HPDE6-E6E7 (cell line): ENCODE measurements around the gene TRAF3.

Source experiments
- DNase-seq: peaks from one replicate; pipeline ENCODE4 v3.0.0; 2011; ENCODE audit warnings: missing footprints; ENCODE audit errors: extremely low spot score

Gene TRAF3

DNA sequence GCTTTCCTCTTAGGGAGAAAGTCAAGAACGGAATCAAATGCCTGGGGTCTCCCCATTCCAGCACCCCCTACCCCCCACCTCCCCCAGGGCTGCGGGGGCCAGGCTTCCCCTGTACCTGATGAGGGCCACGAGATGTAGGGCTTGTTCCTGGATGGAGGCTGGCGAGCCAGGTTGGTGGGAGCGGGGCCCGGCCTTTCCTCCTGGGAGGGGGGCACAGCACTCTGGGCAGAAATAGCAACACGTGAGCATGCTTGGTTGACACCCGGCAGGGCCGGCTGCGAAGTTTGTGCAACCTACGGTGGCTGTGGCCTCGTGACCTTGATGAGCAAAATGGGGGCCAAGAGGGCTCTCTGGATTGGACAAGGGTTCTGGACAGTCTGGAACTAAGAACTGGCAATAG is 160.9 kb downstream of the TRAF3 start:
- DNase-seq = no peak

DNA sequence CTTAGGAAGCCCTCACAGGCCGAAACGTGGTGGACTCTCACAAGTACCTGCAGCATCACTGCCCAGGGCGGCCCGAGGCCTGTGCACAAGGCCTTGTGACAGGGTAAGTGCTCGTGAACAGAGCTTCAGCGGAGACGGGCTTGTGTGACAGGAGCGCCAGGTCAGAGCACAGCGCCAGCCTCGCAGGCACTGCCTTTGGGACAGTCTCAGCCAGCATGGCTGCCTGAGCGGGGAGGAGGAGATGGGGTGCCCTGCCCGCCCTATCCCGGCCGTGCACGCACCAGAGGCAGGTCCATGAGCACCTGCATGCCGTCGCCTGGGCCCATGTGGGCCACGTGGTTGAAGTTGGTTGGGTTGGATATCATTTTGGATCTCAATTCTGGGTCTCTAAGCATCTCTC is 162.1 kb downstream of the TRAF3 start:
- DNase-seq = no peak

DNA sequence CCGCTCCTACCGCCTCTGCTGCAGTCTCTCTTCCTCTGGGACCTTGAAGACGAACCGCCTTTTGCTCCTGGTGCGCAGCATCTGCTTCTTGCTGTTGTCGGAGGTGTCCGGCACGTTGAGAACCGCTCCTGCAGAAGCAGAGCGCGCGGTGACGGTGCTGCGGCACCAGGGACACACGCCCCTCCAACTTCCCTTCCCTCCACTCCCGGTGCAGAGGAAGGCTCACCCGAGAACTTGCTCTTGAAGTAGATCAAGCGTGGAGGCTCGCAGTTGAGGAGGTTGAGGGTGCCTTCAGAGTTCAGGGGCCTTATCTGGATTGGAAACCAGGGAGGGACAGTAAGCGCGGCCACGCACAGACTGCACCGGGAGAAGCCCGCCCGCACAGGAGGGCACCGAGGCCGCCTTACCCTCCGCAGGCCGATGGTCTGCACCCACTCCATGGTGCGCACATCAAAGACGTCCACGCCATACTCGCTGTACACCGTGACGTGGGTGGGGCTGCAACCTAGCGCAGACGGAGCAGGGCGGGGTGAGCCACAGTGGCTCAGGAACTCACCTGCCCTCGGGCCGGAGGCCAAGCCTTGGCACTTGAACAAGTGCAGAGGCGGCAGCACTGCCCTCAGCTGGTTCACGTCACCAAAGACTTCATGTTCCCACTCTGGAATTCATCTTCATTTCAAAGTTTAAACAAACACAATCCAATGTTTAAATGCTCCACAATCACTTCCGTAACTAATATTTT is 162.7 kb downstream of the TRAF3 start:
- DNase-seq = no peak

DNA sequence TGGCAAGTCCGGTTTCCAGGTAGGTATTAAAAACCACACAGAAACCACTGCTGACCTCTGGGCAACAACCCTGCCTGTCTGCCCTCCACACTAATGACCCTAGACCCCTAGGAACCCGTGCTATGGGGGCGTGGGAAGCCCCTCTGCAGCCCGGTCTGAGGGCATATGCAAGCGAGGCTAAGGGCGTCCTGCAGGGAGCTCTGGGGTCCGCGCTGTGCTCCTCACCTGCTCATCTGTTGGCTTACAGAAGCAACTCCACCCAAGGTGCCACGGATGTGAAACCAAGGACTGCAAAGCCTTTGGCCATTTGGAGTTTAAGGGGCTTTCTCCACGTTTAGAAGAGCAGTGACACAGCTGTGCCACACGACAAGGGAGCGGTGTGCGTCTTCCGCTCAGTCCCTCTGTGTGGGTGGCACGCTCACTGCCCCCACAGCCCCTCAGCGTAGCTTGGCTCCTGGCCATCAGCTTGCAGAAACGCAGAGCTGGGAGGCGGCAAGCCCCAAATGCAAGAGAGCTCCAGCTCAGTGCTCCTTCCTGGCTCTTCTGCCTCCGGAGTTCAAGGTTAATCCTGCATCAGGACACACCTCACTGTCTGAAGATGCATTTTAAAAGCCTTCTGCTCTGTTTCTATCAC is 163.6 kb downstream of the TRAF3 start:
- DNase-seq = no peak

DNA sequence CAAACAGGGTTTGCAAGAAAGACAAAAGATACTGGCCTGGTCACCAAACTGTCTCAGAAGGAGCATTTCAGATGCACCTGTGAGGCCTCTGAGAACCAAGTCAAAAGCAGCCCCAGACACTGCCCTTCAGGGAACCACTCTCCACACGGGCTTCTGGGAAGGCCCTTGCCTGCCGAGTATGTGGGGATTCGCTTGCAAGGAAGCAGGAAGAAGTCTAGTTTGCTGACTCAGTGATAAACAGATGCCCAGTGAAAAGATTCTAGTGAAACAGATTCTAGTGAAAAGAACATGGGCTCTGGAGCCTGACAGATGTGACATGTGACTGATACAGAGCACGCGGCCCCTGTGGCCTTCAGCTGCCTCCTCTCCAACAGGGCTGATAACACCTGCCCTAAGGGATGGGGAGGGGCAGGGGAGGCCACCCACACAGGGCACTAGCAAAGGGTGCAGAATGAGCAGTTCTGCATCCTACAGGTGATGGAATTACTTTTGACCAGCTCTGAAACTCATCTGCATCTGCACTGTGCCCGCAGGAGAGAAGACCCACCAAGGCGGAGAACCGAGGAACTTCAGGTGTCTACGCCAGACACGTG is 164.3 kb downstream of the TRAF3 start:
- no peak for DNase-seq

DNA sequence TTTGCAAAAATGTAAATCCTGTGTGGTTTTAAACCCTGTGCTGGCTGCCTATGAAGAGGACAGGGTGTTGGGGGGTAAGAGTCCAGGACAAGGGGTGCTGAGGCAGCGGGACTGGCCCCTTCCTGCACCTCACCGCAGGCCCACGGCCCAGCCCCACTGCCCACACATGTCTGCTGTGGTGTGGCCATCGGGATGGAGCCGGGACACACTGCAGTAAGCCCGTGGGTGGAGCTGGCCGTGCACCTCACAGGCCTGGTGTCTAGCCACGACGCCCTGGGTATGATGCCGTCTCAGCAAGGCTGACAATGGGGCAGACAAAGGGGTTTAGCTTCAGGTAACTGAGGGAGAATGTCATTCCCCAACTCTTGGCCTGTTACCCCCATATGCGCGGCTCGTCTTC is 164.8 kb downstream of the TRAF3 start:
- DNase-seq = no peak

DNA sequence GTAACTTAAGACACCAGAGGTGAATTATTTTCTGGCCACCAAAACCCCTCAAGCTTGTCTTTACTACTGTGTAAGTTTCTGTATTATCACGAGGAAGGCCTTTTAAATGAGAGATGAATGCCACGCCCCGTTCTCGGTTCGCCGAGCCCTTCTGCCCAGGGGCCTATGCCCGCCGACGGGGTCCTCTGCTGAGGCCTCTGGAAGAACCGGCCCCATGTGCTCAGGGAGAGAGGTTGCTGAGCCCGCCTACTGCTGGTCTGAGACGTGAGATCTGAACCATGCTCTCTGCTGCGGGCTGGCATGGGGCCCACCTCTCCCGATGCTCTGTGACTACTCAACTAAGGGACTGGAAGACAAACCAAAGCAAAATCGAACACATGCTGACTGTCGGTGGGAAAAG is 166.2 kb downstream of the TRAF3 start:
- no peak for DNase-seq

DNA sequence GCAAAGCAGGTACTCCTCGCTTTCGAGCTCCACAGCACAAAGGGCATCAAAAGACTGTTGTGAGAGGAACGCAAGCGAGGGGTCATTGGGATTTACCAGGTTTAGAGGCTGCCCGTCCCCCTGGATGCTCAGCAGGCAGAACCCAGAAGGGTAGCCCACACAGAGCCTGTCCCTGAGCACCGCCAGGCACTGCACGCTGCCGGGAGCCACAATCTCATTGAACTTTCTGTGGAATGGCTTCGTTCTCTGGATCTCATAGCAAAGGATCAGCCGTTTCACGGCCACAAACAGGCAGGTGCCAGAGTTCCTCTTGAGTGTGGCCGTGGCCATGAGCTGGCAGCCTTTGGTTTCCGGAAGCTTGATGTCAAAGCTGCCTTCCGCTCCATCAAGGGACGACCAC is 166.7 kb downstream of the TRAF3 start:
- DNase-seq = no peak

DNA sequence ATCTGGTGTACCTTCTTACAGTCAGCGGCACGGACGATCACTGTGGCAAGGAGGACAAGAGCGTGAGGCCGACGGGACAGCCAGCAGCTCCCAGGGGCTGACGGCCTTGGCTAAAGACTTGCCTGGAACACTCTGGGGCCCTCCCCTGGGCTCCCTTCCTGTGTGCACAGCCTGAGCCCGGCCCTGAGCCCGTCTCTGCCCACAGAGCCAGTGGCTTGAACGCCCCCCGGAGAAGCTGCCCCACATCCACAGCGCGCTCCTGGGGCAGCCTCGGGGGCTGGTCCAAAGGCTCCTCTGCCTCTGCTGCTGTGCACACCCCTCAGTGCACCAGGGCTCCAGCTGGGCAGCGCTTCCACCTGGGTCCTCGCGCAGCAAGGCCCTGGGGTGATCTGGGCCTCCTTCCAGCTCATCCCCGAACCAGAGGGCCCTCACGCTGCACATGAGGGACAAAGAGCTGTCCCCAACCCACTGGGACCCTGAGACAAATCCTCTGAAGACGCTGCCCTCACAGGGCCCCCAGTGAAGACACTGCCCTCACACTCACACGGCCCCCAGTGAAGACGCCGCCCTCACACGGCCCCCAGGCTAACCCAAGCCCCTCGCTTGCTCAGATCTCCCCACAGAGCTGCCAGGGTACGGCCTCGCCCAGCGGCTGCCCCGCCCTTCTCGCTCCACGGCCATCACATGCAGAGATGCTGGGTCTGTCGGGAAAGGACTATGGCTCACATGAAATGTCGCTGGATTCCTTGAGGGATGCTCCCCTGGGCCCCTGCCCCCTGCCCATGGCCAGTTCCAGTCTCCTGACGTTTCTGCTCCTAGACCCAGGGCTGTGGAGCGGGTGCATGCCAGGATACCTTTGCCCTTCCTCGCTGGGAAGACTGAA is 167.4 kb downstream of the TRAF3 start:
- no peak for DNase-seq

DNA sequence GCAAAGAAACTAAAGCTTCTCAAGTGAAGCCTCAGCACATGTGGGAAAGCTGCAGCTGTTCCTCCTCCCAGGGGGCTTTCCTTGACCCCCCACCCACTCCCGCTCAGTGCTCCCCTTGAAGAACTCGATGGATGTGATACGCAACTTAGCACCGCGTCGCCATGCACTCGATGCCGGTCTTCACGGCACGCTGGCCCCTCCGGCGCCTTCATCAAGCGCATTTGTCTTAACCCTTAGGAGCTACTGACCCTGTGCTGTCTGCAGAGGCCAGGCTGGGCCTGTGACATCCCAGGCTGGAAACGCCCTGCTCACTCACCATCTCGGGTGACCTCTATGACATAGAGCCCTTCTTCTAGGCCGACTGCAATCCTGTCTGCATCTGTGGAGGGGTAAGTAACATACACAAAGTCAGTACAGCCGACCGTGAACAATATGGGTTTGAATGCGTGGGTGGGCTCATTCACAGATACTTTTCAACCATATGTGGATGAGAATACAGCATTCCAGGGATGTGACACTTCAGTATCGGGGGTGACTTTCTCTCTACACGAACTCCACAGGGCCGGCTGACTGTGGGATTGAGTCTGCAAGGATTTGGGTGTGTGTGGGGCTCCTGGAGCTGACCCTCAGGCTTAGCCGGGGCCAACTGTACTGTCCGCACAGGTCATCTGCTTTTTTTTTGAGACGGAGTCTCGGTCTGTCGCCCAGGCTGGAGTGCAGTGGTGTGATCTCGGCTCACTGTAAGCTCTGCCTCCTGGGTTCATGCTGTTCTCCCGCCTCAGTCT is 168.3 kb downstream of the TRAF3 start:
- no peak for DNase-seq

DNA sequence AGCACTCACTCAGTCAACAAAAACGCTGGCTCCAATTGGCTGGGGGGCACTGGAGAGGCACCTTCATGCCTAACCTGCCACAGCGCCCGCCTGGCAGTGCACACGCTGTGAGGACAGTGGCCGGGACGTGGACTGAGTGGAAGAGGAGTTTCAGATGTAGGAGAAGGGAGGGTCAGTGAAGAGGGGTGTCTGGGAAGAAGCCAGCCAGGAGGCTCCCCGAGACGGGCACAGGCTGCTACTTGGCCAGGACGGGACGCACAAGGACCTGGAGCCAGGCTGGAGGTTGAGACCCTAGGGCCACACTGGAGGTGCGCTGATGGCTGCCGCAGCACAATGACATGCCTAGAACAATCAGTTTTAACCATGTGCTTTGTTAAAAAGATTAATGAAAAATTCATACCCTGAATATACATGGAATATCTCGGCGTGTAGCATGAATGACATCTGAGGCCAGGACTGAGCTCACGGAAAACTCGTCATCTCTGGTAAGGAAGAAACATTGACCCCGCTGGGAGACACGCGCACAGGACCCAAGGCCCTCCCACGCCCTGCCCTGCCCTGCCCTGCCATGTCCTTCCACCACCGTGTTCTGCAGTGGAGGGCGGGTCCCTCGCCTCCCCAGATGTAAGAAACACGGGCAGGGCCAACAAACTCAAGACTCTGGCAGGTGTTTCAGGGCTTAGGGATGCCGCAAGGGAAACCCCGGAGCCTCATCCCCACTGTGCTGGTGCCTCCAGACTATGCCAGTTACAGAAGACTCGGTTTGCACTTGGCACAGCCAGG is 170.3 kb downstream of the TRAF3 start:
- no peak for DNase-seq

DNA sequence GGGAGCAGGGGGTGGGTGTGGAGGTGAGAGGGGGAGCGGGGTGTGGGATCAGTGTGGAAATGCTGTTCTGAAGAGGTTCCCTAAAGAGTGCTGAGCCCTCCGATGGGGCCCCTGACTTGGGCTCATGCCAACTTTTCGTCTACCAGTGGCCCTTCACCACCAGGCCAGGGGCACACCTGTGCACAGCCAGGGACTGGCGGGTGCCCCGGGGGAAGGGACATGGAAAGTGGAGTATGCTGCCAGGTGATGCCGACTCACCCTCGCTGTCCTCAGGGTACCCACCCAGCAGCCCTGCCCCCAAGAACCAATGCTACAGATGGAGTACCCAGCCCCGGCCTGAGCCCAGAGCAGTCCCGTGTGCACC is 171.4 kb downstream of the TRAF3 start:
- DNase-seq = no peak

DNA sequence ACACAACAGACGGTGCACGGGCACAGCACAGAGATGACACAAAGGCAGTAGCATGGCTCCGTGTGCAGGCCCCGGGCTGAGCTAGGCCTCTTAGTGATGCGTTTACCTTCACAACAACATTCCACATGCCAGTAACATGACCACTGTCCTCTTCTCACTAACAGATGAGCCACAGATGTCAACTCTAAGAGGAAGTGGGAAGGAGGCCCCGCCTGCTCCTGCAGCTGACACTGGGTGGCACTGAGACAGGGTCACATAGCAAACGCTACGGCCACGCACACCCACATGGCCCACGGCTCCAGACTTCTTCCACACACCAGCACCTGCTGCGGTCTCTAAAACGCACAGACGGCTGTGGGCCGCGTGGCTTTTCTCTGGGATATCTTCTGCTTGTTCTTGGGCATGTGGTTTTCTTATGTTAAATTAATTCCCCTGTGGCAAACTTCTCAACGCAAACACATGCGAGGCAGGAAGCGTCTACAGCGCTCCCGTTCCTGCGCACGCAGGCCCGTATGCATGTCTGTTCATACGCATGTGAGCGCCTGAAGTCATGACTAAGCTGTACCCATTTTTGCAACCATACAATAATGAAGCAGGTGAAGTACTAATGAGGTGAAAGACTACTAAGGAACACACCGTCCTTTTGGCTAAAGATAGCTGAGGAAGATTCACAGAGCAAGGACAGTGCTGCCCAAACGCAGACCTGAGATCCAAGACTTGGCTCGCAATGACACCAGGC is 172.0 kb downstream of the TRAF3 start:
- DNase-seq = no peak

DNA sequence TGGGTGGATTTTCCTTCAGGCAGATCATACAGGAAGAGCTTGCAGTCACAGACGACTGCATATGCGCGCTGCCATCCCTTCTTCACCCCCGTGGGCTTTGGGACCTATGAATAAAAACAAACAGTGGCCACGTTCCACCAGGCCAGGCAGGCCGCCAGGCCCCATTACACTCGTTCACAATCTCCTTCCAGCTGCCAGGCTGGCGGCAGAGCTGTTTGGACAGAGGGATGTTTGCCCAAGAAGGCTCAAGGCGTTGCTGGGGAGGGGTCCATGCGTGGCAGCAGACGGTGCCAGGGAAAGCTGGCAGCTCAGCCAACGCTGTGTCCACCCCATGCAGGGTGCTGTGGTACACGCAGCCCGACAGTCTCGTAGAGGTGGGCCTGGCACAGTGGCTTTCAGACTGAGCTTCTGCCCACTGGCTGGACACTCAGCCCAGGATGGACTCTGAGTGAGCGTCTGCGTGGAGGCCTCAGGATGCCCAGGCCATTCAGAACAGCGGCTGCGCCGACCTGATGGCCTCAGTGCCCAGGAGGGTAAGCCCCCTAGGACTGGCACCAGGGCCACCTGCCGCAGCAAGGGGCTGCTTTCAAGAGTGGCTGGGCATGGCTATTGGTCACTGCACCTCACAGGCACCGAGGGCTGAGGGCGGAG is 172.7 kb downstream of the TRAF3 start:
- DNase-seq = no peak

DNA sequence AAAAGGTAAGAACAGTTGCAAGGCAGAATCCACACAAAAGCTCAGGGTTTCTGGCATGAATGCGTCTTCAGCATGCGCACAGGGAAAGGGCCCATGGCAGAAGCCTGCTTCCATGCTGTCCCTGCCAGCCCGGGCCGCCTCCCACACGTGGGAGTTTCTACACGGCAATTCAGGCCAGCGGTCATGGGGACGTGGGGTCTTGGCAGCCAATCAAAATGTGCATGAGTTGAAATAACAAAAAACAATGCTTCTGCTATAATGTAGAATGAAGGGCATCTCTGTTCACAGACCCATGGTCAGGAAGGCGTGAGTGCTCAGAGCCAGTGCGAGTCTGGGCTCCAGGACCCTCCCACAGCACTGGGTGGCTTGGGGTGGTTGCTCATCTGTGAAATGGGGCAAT is 173.8 kb downstream of the TRAF3 start:
- DNase-seq = no peak

DNA sequence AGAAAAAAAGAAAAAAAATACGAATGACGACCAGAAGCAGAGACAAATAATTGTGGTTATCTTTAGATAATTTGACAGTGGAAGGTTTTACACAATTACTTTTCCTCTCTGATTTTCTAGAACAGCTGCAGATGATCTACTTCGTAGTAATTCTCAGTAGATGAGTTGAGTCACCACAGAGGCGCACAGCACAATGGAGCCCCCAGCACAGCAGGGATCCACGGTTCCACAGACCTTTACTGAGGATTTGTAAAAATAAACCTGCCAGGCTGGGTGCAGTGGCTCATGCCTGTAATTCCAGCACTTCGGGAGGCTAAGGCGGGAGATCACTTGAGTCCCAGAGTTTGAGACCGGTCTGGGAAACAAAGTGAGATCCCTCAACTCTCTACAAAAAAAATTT is 174.6 kb downstream of the TRAF3 start:
- DNase-seq = no peak

DNA sequence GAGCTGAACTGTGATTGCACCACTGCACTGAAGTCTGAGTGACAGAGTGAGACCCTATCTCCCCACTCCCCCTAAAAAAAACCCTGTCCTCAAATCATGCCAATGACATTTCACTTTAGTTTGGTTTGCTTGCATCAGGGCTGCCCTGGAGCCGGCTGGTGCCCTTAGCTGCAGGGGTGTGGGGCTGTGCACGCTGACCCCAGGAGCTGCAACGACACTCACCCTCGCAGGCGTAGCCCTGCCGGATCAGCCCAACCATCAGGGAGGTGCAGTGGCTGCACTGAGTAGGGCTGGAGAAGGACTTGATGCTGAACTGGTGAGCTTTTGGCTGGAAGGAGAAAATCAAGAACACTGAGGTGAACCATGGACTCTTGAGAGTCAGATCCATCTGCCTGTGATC is 175.0 kb downstream of the TRAF3 start:
- no peak for DNase-seq

DNA sequence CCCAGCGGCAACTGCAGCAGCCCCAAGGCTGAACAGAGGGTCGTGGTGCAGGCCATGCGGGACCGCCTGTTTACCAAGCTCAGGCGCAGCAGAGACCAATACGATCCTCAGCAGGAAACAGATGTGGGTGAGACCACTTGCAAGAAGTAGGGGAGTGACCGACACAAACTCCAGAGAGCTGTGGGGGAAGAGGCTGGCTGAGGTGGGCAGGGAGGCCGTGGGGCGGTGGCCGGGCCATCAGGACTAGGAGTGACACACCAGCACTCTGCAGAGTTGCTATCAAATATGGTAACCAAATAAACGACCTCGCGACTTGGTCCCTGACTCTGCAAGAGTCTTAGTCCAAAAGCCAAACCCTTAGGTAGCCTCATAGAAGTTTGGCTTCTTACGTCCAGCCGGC is 175.9 kb downstream of the TRAF3 start:
- no peak for DNase-seq

DNA sequence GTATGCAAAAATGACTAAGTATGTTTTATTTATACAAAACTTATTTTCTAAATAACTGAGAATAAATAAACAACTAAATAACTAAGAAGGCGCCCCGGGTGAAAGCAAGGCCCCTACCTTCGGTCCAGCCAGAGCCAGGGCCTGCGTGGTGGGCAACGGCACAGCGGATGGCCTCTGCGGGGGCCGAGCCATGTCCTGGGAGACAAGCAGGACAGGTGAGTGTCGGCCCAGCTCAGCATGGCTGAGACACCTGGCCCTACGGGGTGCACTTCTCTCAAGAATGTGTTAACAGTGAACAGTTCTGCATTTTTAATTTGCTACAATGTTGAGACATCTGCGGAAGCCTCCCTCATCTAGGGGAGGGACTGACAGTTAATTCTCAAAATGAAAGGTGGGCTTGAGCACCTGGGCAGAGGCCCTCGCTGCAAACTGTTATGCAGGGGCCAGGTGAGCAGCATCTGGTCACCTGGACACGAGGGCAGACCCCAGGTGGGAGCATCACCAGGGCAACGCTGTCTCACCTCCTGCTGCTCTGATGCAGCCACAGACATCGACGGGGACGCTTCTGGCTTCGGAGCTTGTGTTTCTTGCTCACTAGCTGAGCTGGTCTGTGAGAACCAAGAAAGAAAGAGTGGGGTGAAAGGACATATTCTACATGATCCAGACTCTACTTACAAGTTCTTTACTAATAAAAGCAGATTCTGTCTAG is 177.0 kb downstream of the TRAF3 start:
- DNase-seq = no peak
